CD1c-positive myeloid dendritic cell (primary cell): ENCODE data around the gene CIB4.

Experiments
- DNase-seq: peaks from one replicate; pipeline ENCODE4 v3.0.0-alpha.2; 2016; ENCODE audit errors: extremely low spot score

CIB4 gene

GRCh38 chr2:26642429-26642828, 1.3 kb upstream of the CIB4 start:
- DNase-seq, result no peak

- peak; percentile 1 for DNase-seq
Observed at GRCh38 chr2:26640331-26640745, 828 bp downstream of the CIB4 start.

- DNase-seq, result no peak
Observed at GRCh38 chr2:26639685-26640243, 1.4 kb downstream of the CIB4 start.

GRCh38 chr2:26637811-26638310, 3.3 kb downstream of the CIB4 start:
- no peak for DNase-seq

GRCh38 chr2:26636935-26637334, 4.2 kb downstream of the CIB4 start:
- DNase-seq, result no peak

- no peak for DNase-seq
Observed at GRCh38 chr2:26635401-26635800, 5.8 kb downstream of the CIB4 start.

GRCh38 chr2:26634636-26635230, 6.4 kb downstream of the CIB4 start:
- no peak for DNase-seq

- peak; percentile 43 for DNase-seq
Observed at GRCh38 chr2:26633993-26634595, 7.1 kb downstream of the CIB4 start.

- no peak for DNase-seq
Observed at GRCh38 chr2:26633351-26633945, 7.7 kb downstream of the CIB4 start.

GRCh38 chr2:26632624-26633185, 8.5 kb downstream of the CIB4 start:
- no peak for DNase-seq

- DNase-seq, result no peak
Observed at GRCh38 chr2:26631401-26632170, 9.6 kb downstream of the CIB4 start.

- no peak for DNase-seq
Observed at GRCh38 chr2:26630669-26631360, 10.4 kb downstream of the CIB4 start.

GRCh38 chr2:26630235-26630634, 10.9 kb downstream of the CIB4 start:
- DNase-seq, result no peak

GRCh38 chr2:26629751-26630150, 11.4 kb downstream of the CIB4 start:
- no peak for DNase-seq

- DNase-seq, result no peak
Observed at GRCh38 chr2:26629346-26629630, 11.9 kb downstream of the CIB4 start.

GRCh38 chr2:26628561-26629345, 12.4 kb downstream of the CIB4 start:
- no peak for DNase-seq

GRCh38 chr2:26627350-26628105, 13.6 kb downstream of the CIB4 start:
- DNase-seq, result no peak

- no peak for DNase-seq
Observed at GRCh38 chr2:26626606-26627005, 14.6 kb downstream of the CIB4 start.

- no peak for DNase-seq
Observed at GRCh38 chr2:26623541-26624495, 17.3 kb downstream of the CIB4 start.
